Neural cell (in vitro differentiated cells): Measurements from ENCODE around the gene CAMSAP2. TPM values are rescaled to one million over a fixed set of nuclear protein-coding genes. Genes with fewer than 3 reads are reported as not detected.

Source experiments
- H2AFZ ChIP-seq: fragments of 200-600, 300-800 bp; sonication (generic), shearing (Covaris generic); 2 replicates; pipeline ENCODE4 v1.6.0; 2014; ENCODE audit warnings: low read depth, mild to moderate bottlenecking, antibody characterized with exemption, low read length, moderate library complexity
- H3F3A ChIP-seq: fragments of 200-600 bp; shearing (Covaris generic); 2 replicates; pipeline ENCODE4 v1.6.1; 2016; ENCODE audit warnings: mild to moderate bottlenecking, moderate library complexity, mixed read lengths, antibody characterized with exemption, low read length; ENCODE audit not compliant: insufficient read depth, poor library complexity, severe bottlenecking
- H3K27ac ChIP-seq: fragments of 200-600, 300-800 bp; sonication (generic), shearing (Covaris generic); 2 replicates; pipeline ENCODE4 v1.5.1; 2014; ENCODE audit warnings: mild to moderate bottlenecking, low read length, moderate library complexity
- H3K27me3 ChIP-seq: fragments of 300-800, 200-600 bp; sonication (generic), shearing (Covaris generic); 2 replicates; pipeline ENCODE4 v1.6.0; 2014; ENCODE audit warnings: mild to moderate bottlenecking, low read depth, low read length, moderate library complexity; ENCODE audit not compliant: insufficient read depth
- H3K36me3 ChIP-seq: fragments of 300-800, 200-600 bp; sonication (generic), shearing (Covaris generic); 2 replicates; pipeline ENCODE4 v1.5.1; 2014; ENCODE audit warnings: mild to moderate bottlenecking, antibody characterized with exemption, low read length, moderate library complexity; ENCODE audit not compliant: insufficient read depth
- H3K4me2 ChIP-seq: fragments of 300-800, 200-600 bp; sonication (generic), shearing (Covaris generic); 2 replicates; pipeline ENCODE4 v1.6.0; 2014; ENCODE audit warnings: mild to moderate bottlenecking, low read length
- H3K4me3 ChIP-seq: fragments of 300-800, 200-600 bp; sonication (generic), shearing (Covaris generic); 2 replicates; pipeline ENCODE4 v1.5.1; 2014; ENCODE audit warnings: mild to moderate bottlenecking, low read length, moderate library complexity
- H3K79me2 ChIP-seq: fragments of 200-600 bp; shearing (Covaris generic); replicated peaks from 2 replicates; pipeline ENCODE4 v1.6.0; 2014; ENCODE audit warnings: mild to moderate bottlenecking, low read length, moderate library complexity; ENCODE audit not compliant: insufficient read depth
- H3K9ac ChIP-seq: fragments of 300-800, 200-600 bp; sonication (generic), shearing (Covaris generic); 2 replicates; pipeline ENCODE4 v1.6.1; 2016; ENCODE audit warnings: mild to moderate bottlenecking, low read length, mixed read lengths
- H3K9me2 ChIP-seq: fragments of 200-600 bp; shearing (Covaris generic); 2 replicates; pipeline ENCODE4 v1.6.1; 2016; ENCODE audit warnings: mild to moderate bottlenecking, low read length, mixed read lengths; ENCODE audit not compliant: insufficient read depth
- H3K9me3 ChIP-seq: fragments of 200-600, 300-800 bp; sonication (generic), shearing (Covaris generic); 2 replicates; pipeline ENCODE4 v1.6.1; 2016; ENCODE audit warnings: mild to moderate bottlenecking, mixed run types, low read length, moderate library complexity, mixed read lengths
- H4K20me1 ChIP-seq: fragments of 200-600 bp; shearing (Covaris generic); 2 replicates; pipeline ENCODE4 v1.6.1; 2016; ENCODE audit warnings: mild to moderate bottlenecking, mixed run types; ENCODE audit not compliant: insufficient read depth
- EP300 ChIP-seq: fragments of 450-650 bp; conservative IDR thresholded peaks from 2 replicates; pipeline ENCODE4 v1.6.1; 2014; ENCODE audit warnings: antibody characterized with exemption, mild to moderate bottlenecking, moderate library complexity; ENCODE audit not compliant: poor library complexity, severe bottlenecking
- EZH2 ChIP-seq: fragments of 200-600, 300-800 bp; shearing (Covaris generic), sonication (generic); IDR thresholded peaks from 2 replicates; pipeline ENCODE4 v1.6.1; 2014; ENCODE audit warnings: antibody characterized with exemption, low read length, borderline replicate concordance, mild to moderate bottlenecking; ENCODE audit not compliant: insufficient read depth, poor library complexity, severe bottlenecking
- MXI1 ChIP-seq: fragments of 450-650 bp; conservative IDR thresholded peaks from 2 replicates; pipeline ENCODE4 v1.6.1; 2014; ENCODE audit warnings: antibody characterized with exemption, mild to moderate bottlenecking; ENCODE audit not compliant: poor library complexity, severe bottlenecking
- POLR2AphosphoS5 ChIP-seq: IDR thresholded peaks from 2 replicates; pipeline ENCODE4 v1.6.1; 2012
- RAD21 ChIP-seq: fragments of 450-650 bp; conservative IDR thresholded peaks from 2 replicates; pipeline ENCODE4 v1.6.1; 2014; ENCODE audit warnings: antibody characterized with exemption, mild to moderate bottlenecking, moderate library complexity
- REST ChIP-seq: IDR thresholded peaks from 2 replicates; pipeline ENCODE4 v1.6.1; 2012; ENCODE audit warnings: borderline replicate concordance
- SMC3 ChIP-seq: fragments of 450-650 bp; conservative IDR thresholded peaks from 2 replicates; pipeline ENCODE4 v1.6.1; 2014; ENCODE audit warnings: antibody characterized with exemption, mild to moderate bottlenecking, moderate library complexity; ENCODE audit not compliant: poor library complexity
- TAF1 ChIP-seq: IDR thresholded peaks from 2 replicates; pipeline ENCODE4 v1.6.1; 2012; ENCODE audit warnings: low read depth
- polyA plus RNA-seq: library from polyadenylated mRNA; depleted of rRNA; stranded (reverse); fragments of >200 nt; gene quantifications from 2 replicates; pipeline ENCODE4 v1.2.3, GENCODE V29; 2014
- TF ChIP-seq, protein P1 (sequence below): fragments of 450-650 bp; IDR thresholded peaks from 2 replicates; pipeline ENCODE4 v1.5.1; 2014; ENCODE audit warnings: antibody characterized with exemption, mild to moderate bottlenecking, moderate library complexity; ENCODE audit not compliant: poor library complexity, severe bottlenecking

The CAMSAP2 gene
- polyA plus RNA-seq, 1 donor from 2014 or later: 52.7 TPM

DNA sequence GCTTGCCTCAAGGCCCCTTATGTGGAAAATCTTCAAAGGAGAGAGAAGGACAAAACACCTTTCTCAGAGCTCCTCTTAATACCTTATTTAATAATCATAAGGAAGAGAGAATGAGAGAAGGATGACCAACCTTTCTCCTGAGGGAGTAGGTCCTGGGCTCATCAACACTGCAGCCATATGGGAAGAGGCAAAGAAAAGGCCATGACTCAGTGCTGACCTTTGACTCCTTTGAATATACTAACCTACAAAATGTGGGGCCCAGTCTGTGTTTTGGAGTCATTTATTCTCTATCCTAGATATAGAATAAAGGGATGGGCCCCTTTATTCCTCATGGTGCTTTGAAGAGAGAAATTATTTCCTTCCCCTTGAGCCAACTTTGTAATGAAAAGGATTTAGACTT, 38.3 kb downstream of the CAMSAP2 start:
- Histone ChIP-seq H3K9me3 (no peaks in the 10 kb centered on the region), H3K27ac (no peak overlapping the region), H3K9ac (no peak overlapping the region), H3K36me3 (peaks cover 2% of the 10 kb centered on the region), H2AFZ (no peak overlapping the region), H3K27me3 (no peaks in the 10 kb centered on the region), H3K4me3 (no peak overlapping the region), H4K20me1 (peaks cover 7% of the 10 kb centered on the region), H3K4me2 (no peak overlapping the region), H3K79me2 (peaks cover 52% of the 10 kb centered on the region), H3F3A (no peaks in the 10 kb centered on the region), H3K9me2 (no peaks in the 10 kb centered on the region)
- TF ChIP-seq EZH2 (no peak), EP300 (no peak), SMC3 (no peak), RAD21 (no peak), POLR2AphosphoS5 (no peak), MXI1 (no peak), TAF1 (no peak), REST (no peak)
- TF ChIP-seq, protein P1, sequence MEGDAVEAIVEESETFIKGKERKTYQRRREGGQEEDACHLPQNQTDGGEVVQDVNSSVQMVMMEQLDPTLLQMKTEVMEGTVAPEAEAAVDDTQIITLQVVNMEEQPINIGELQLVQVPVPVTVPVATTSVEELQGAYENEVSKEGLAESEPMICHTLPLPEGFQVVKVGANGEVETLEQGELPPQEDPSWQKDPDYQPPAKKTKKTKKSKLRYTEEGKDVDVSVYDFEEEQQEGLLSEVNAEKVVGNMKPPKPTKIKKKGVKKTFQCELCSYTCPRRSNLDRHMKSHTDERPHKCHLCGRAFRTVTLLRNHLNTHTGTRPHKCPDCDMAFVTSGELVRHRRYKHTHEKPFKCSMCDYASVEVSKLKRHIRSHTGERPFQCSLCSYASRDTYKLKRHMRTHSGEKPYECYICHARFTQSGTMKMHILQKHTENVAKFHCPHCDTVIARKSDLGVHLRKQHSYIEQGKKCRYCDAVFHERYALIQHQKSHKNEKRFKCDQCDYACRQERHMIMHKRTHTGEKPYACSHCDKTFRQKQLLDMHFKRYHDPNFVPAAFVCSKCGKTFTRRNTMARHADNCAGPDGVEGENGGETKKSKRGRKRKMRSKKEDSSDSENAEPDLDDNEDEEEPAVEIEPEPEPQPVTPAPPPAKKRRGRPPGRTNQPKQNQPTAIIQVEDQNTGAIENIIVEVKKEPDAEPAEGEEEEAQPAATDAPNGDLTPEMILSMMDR: no peak

- no peaks in the 10 kb centered on the region for H3K9me3 ChIP-seq
- H3K4me2 ChIP-seq: no peak overlapping the region
- H3K4me3 ChIP-seq: no peak overlapping the region
- no peaks in the 10 kb centered on the region for H3F3A ChIP-seq
- H3K36me3 ChIP-seq: peaks cover 18% of the 10 kb centered on the region
- H3K27me3 ChIP-seq: no peaks in the 10 kb centered on the region
- H3K27ac ChIP-seq: no peak overlapping the region
- H2AFZ ChIP-seq: no peak overlapping the region
- no peak overlapping the region for H3K9ac ChIP-seq
- H3K79me2 ChIP-seq: peaks cover 65% of the 10 kb centered on the region
- H4K20me1 ChIP-seq: peaks cover 7% of the 10 kb centered on the region
- no peak for TF ChIP-seq REST
- no peaks in the 10 kb centered on the region for H3K9me2 ChIP-seq
These were observed 40.1 kb downstream of the CAMSAP2 start for GRCh38 chr1:200778766-200779165.
